B cell (primary cell): ENCODE data around the gene NDUFB10. TPM values are rescaled to one million over a fixed set of nuclear protein-coding genes. Genes with fewer than 3 reads are reported as not detected.
"Not testable (repeated sequence)": the region's sequence is repeated elsewhere in the genome, so short reads cannot be mapped to it uniquely, and the experiment has no call there.

Experiments used
- ATAC-seq: fragments of 200-7000 bp; cut with Tn5 transposase; one replicate; pipeline ENCODE4 v1.10.0; 2021; ENCODE audit warnings: low read depth, mild to moderate bottlenecking, moderate number of reproducible peaks, moderate library complexity
- CTCF ChIA-PET: fragments of 350-600 bp; sonication (Branson Sonifier 250); formaldehyde crosslinking; loops from one replicate; lab custom pipeline; 2021; ENCODE audit warnings: antibody characterized with exemption, inconsistent platforms; lab: Charles Lee
- POLR2A ChIA-PET: fragments of 350-600 bp; sonication (Branson Sonifier 250); formaldehyde crosslinking; loops from one replicate; lab custom pipeline; 2021; ENCODE audit warnings: antibody characterized with exemption; lab: Charles Lee
- DNase-seq: peaks from one replicate; pipeline ENCODE4 v3.0.0; 2013
- H2AFZ ChIP-seq: 2 replicates; pipeline ENCODE4 v1.6.1; 2012; ENCODE audit warnings: mild to moderate bottlenecking, low read depth, low read length; ENCODE audit not compliant: insufficient read depth, poor library complexity, severe bottlenecking
- H3K27ac ChIP-seq, 2 donors: 1 replicate in 1 of 2; 2 replicates in 1 of 2; pipeline ENCODE4 v1.5.1; 2012 to 2013; ENCODE audit warnings: low read length in 2 of 2, mild to moderate bottlenecking in 2 of 2, moderate library complexity in 1 of 2
- H3K27me3 ChIP-seq, 4 experiments: fragments of 200-600 bp in 1 of 4; sonication (generic) in 1 of 4; replicated peaks in 1 of 4; 1 replicate in 2 of 4; 2 replicates in 2 of 4; pipeline versions ENCODE4 v1.6.1 to v1.7.0; 2013 to 2016; ENCODE audit warnings: low read length in 3 of 4, mild to moderate bottlenecking in 2 of 4, mixed read lengths in 1 of 4, moderate library complexity in 1 of 4; ENCODE audit not compliant: insufficient read depth in 4 of 4, control insufficient read depth in 3 of 4; ENCODE audit errors: control extremely low read depth in 1 of 4
- H3K36me3 ChIP-seq, 2 experiments: replicated peaks in 1 of 2; 1 replicate in 1 of 2; 2 replicates in 1 of 2; pipeline versions ENCODE4 v1.6.1 to v1.7.1; 2013; ENCODE audit warnings: low read length in 1 of 2; ENCODE audit not compliant: insufficient read depth in 2 of 2, control insufficient read depth in 1 of 2; ENCODE audit errors: control extremely low read depth in 1 of 2, extremely low read depth in 1 of 2
- H3K4me1 ChIP-seq, 2 donors: fragments of 200-600 bp in 1 of 2; sonication (generic) in 1 of 2; 1 replicate in 1 of 2; 2 replicates in 1 of 2; pipeline versions ENCODE4 v1.5.1 to v1.6.1; 2013 to 2017; ENCODE audit warnings: low read length in 2 of 2; ENCODE audit not compliant: control insufficient read depth in 2 of 2, insufficient read depth in 2 of 2
- H3K4me2 ChIP-seq: replicated peaks from 2 replicates; pipeline ENCODE3; 2012; ENCODE audit warnings: mild to moderate bottlenecking, low read depth, low read length; ENCODE audit not compliant: poor library complexity, severe bottlenecking
- H3K4me3 ChIP-seq, 5 experiments: fragments of 200-600 bp in 1 of 5; sonication (generic) in 1 of 5; 1 replicate in 3 of 5; 2 replicates in 2 of 5; pipeline versions ENCODE4 v1.5.1 to v1.7.0; 2011 to 2016; ENCODE audit warnings: low read length in 4 of 5, mild to moderate bottlenecking in 4 of 5, low read depth in 2 of 5, control low read depth in 1 of 5, moderate library complexity in 1 of 5; ENCODE audit not compliant: insufficient read depth in 1 of 5; ENCODE audit errors: control extremely low read depth in 1 of 5, extremely low read depth in 1 of 5
- H3K79me2 ChIP-seq: fragments of 200-600 bp; sonication (generic); one replicate; pipeline ENCODE4 v1.6.0; 2016; ENCODE audit warnings: low read length; ENCODE audit not compliant: control insufficient read depth, insufficient read depth
- H3K9ac ChIP-seq: fragments of 200-600 bp; sonication (generic); 2 replicates; pipeline ENCODE4 v1.6.1; 2017; ENCODE audit warnings: mild to moderate bottlenecking, low read length, moderate library complexity
- H3K9me3 ChIP-seq, 3 donors: one replicate each; pipeline versions ENCODE4 v1.6.1 to v1.7.1; 2013; ENCODE audit warnings: low read length in 2 of 3; ENCODE audit not compliant: control insufficient read depth in 2 of 3, insufficient read depth in 1 of 3; ENCODE audit errors: control extremely low read depth in 1 of 3
- H4K20me1 ChIP-seq: 2 replicates; pipeline ENCODE4 v1.6.0; 2012; ENCODE audit warnings: mild to moderate bottlenecking, low read length; ENCODE audit not compliant: insufficient read depth, control insufficient read depth, poor library complexity, severe bottlenecking
- H3K27ac Mint-ChIP-seq: one replicate; pipeline ENCODE4 v1.8.0; 2021; ENCODE audit warnings: mixed read lengths
- H3K27me3 Mint-ChIP-seq: one replicate; pipeline ENCODE4 v1.8.0; 2021; ENCODE audit warnings: mixed read lengths
- H3K4me1 Mint-ChIP-seq: one replicate; pipeline ENCODE4 v1.8.0; 2021; ENCODE audit warnings: mixed read lengths
- H3K4me3 Mint-ChIP-seq: one replicate; pipeline ENCODE4 v1.8.0; 2021; ENCODE audit warnings: mixed read lengths
- H3K9me3 Mint-ChIP-seq: one replicate; pipeline ENCODE4 v1.8.0; 2022; ENCODE audit warnings: mixed read lengths; ENCODE audit not compliant: insufficient read depth
- EZH2 ChIP-seq: IDR thresholded peaks from 2 replicates; pipeline ENCODE4 v1.6.1; 2012; ENCODE audit warnings: borderline replicate concordance, low read depth, mild to moderate bottlenecking, moderate library complexity, low read length; ENCODE audit not compliant: insufficient read depth, poor library complexity, severe bottlenecking
- WGBS: methylation state at CpG from one replicate; pipeline ENCODE4 v1.1.5; 2013; ENCODE audit warnings: missing lambda C conversion rate; ENCODE audit not compliant: insufficient coverage; 5-methylcytosine and 5-hydroxymethylcytosine counted together
- intact Hi-C: fragments of 100-400 bp; cut with micrococcal nuclease; formaldehyde crosslinking; loops from one replicate; pipeline ENCODE4 v1.10.0; 2022
- polyA plus RNA-seq: library from polyadenylated mRNA; depleted of rRNA; stranded (reverse); fragments of >200 nt; gene quantifications from 2 replicates; pipeline ENCODE4 v1.2.3, GENCODE V29; 2012
- total RNA-seq, 2 donors: library from RNA; stranded (reverse); fragments of 120-200 nt in 1 of 2; gene quantifications; 1 replicate in 1 of 2; 2 replicates in 1 of 2; pipeline versions ENCODE4 v1.2.3 to v1.2.4, GENCODE V29; 2013 to 2022
- TF ChIP-seq, protein P1 (sequence below): fragments of 200-600 bp; IDR thresholded peaks from one replicate; pipeline ENCODE4 v1.8.0; 2022; ENCODE audit warnings: antibody characterized with exemption, mild to moderate bottlenecking

NDUFB10 gene
- total and polyA plus RNA-seq, 2 donors (not counting 1 experiment from before 2014, with no cell fraction given), result 70.4 to 92.6 TPM

DNA sequence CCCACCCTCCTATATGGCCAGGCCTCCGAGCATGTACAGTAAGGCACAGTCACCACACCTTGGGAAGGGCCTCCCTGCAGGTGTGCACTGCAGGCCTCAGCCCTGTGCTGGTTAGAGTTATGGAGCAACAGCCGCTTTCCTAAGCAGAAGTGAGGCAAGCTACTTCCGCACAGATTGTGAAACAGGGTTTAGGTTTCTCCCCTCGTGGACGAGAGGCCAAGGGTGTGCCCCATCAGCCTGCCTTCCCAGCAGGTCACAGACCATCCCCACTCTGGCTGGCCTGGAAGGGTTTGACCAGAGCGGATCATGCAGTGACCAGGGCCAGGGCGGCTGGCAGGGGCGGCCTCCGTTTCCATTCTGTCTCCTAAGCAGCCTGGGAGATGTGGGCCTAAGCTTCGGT lies 21.0 kb upstream of the NDUFB10 start:
- peaks cover 0 to 12% of the 10 kb centered on the region in 2 experiments for H3K36me3 ChIP-seq
- H4K20me1 ChIP-seq, result no peaks in the 10 kb centered on the region
- no peaks in the 10 kb centered on the region for H3K9me3 ChIP-seq
- no peak overlapping the region for H3K9ac ChIP-seq
- H2AFZ ChIP-seq, result no peak overlapping the region
- H3K4me2 ChIP-seq, result no peak overlapping the region
- ATAC-seq (no peak), DNase-seq (no peak)
- Mint-ChIP-seq H3K27me3 (no peaks in the 10 kb centered on the region), H3K27ac (no peak overlapping the region), H3K4me1 (peaks cover 17% of the 10 kb centered on the region), H3K9me3 (no peaks in the 10 kb centered on the region), H3K4me3 (no peak overlapping the region)
- no peaks in the 10 kb centered on the region for H3K27me3 ChIP-seq
- ChIA-PET POLR2A (no interaction called here), CTCF (no interaction called here)
- H3K4me3 ChIP-seq, result peak overlapping the region in 1 of 5 experiments; percentile 3
- no peak overlapping the region for H3K27ac ChIP-seq
- intact Hi-C loops, result no loop called here
- peaks cover 11 to 13% of the 10 kb centered on the region in 2 donors for H3K4me1 ChIP-seq
- TF ChIP-seq EZH2, result no peak
- TF ChIP-seq, protein P1, sequence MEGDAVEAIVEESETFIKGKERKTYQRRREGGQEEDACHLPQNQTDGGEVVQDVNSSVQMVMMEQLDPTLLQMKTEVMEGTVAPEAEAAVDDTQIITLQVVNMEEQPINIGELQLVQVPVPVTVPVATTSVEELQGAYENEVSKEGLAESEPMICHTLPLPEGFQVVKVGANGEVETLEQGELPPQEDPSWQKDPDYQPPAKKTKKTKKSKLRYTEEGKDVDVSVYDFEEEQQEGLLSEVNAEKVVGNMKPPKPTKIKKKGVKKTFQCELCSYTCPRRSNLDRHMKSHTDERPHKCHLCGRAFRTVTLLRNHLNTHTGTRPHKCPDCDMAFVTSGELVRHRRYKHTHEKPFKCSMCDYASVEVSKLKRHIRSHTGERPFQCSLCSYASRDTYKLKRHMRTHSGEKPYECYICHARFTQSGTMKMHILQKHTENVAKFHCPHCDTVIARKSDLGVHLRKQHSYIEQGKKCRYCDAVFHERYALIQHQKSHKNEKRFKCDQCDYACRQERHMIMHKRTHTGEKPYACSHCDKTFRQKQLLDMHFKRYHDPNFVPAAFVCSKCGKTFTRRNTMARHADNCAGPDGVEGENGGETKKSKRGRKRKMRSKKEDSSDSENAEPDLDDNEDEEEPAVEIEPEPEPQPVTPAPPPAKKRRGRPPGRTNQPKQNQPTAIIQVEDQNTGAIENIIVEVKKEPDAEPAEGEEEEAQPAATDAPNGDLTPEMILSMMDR, result no peak
- 96% methylated on average over 9 of the region's 10 CpGs for WGBS
- H3K79me2 ChIP-seq, result no peaks in the 10 kb centered on the region

DNA sequence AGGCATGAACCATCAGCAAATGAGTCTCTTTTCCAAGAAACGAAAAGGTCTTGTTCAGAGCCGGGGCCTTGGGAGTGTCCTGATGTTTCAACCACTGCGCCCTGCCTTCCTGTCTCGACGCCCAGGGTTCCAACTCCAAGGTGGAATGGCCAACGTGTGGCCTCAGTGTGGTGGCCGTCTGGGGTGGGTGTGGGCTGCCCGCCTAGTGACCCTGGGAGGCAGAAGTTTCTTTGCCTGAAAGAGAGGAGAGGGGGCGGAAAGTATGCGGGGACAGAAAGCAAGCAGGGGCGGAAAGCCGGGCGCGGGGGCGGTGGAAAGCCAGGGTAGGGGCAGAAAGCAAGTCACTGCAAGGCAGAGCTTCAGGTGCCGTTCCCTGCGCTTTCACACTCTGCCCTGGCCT lies 20.4 kb upstream of the NDUFB10 start:
- ChIA-PET CTCF (no interaction called here), POLR2A (no interaction called here)

DNA sequence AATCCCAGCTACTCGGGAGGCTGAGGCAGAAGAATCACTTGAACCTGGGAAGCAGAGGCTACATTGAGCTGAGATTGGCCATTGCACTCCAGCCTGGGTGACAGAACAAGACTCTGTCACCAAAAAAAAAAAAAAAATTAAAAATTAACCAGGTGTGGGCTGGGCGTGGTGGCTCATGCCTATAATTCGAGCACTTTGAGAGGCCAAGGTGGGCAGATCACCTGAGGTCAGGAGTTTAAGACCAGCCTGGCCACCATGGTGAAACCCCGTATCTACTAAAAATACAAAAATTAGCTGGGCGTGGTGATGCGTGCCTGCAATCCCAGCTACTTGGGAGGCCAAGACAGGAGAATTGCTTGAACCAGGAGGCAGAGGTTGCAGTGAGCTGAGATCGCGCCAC lies 19.5 kb upstream of the NDUFB10 start:
- H3K9ac ChIP-seq, H4K20me1 ChIP-seq, H3K4me2 ChIP-seq, H3K27me3 ChIP-seq, H3K4me3 Mint-ChIP-seq, H3K27ac ChIP-seq, DNase-seq, H3K27me3 Mint-ChIP-seq, H3K79me2 ChIP-seq, H3K9me3 ChIP-seq, H3K27ac Mint-ChIP-seq, ATAC-seq, H2AFZ ChIP-seq, H3K4me3 ChIP-seq, H3K9me3 Mint-ChIP-seq: not testable (repeated sequence)
- Histone ChIP-seq H3K36me3 (peaks cover 0 to 12% of the 10 kb centered on the region in 2 experiments), H3K4me1 (peaks cover 14 to 19% of the 10 kb centered on the region in 2 donors)
- intact Hi-C loops, result loop anchor here (10.0 kb wide), 1 partner anchor 55 kb away; no protein-coding TSS in a partner anchor
- 99% methylated on average over 8 of the region's 8 CpGs for WGBS
- ChIA-PET POLR2A (interaction anchor here (0.7 to 1.2 kb wide), 2 partner anchors 25 to 35 kb away, joined by 3 to 5 read pairs; partner anchors contain the start of gene RPS2), CTCF (interaction anchor here (1.1 kb wide), 1 partner anchor 8 kb away, joined by 3 read pairs; no protein-coding TSS in a partner anchor)
- H3K4me1 Mint-ChIP-seq, result peaks cover 21% of the 10 kb centered on the region

More for the DNA sequence above, 20.4 kb upstream of the NDUFB10 start:
- Histone ChIP-seq H3K4me2 (no peak overlapping the region), H3K79me2 (no peaks in the 10 kb centered on the region), H3K36me3 (peaks cover 0 to 12% of the 10 kb centered on the region in 2 experiments), H3K4me3 (no peak overlapping the region), H2AFZ (no peak overlapping the region), H3K27me3 (no peaks in the 10 kb centered on the region), H3K9ac (no peak overlapping the region), H4K20me1 (no peaks in the 10 kb centered on the region), H3K27ac (no peak overlapping the region), H3K9me3 (no peaks in the 10 kb centered on the region), H3K4me1 (peaks cover 14 to 18% of the 10 kb centered on the region in 2 donors)
- TF ChIP-seq, protein P1, result no peak
- no peak for TF ChIP-seq EZH2
- DNase-seq (no peak), ATAC-seq (no peak)
- intact Hi-C loops, result no loop called here
- 96% methylated on average over 17 of the region's 17 CpGs for WGBS
- H3K27ac Mint-ChIP-seq, result no peak overlapping the region
- H3K27me3 Mint-ChIP-seq, result no peaks in the 10 kb centered on the region
- no peaks in the 10 kb centered on the region for H3K9me3 Mint-ChIP-seq
- H3K4me3 Mint-ChIP-seq, result no peak overlapping the region
- peaks cover 21% of the 10 kb centered on the region for H3K4me1 Mint-ChIP-seq
